ENCODE data around the gene SAXO1. TPM values are rescaled to one million over a fixed set of nuclear protein-coding genes. Genes with fewer than 3 reads are reported as not detected.

SAXO1 gene
- total RNA-seq, 1 donor from 2014 or later, result 0.10 TPM

Small RNAs within 50 kb of the gene (small RNA-seq; reads per million reads assigned to genes)
- not detected for gene RNU6-264P (ENCODE audit: low replicate concordance)
- gene SCARNA8 (ENCODE audit: low replicate concordance), result 9.0 reads per million, percentile 92 among the genes with 10 or more reads in this experiment

Other genes starting within 250 kb of the SAXO1 start
- gene RRAGA, start 16.2 kb upstream of the SAXO1 start, total RNA-seq, result 41.0 TPM
- gene HAUS6, start 69.7 kb upstream of the SAXO1 start, total RNA-seq, result 11.8 TPM
- gene PLIN2, start 94.3 kb upstream of the SAXO1 start, total RNA-seq, result 162 TPM
- gene DENND4C, start 197.5 kb upstream of the SAXO1 start, total RNA-seq, result 116 TPM